K562 (cell line): ENCODE data around the gene FBXL2. TPM values are rescaled to one million over a fixed set of nuclear protein-coding genes. Genes with fewer than 3 reads are reported as not detected.

Source experiments
- ATAC-seq: fragments of 200-7000 bp; cut with Tn5 transposase; 3 replicates; pipeline ENCODE4 v1.9.1; 2020; ENCODE audit warnings: moderate library complexity
- BruUV-seq: library from RNA; stranded (reverse); fragments of 400-500 nt; replicated peaks from 2 replicates; lab custom pipeline; 2021; lab: Mats Ljungman, UMichigan
- CTCF ChIA-PET: fragments of 300-600 bp; formaldehyde crosslinking; extraction: SDS; loops from one replicate; lab custom pipeline; 2021; ENCODE audit warnings: low intra/inter-chr PET ratio; lab: Yijun Ruan, JAX
- POLR2A ChIA-PET: fragments of 300-600, 350-650 bp; sonication (Branson Sonifier 250); formaldehyde crosslinking; extraction: SDS; loops from one replicate; lab custom pipeline; 2021; ENCODE audit warnings: antibody characterized with exemption, inconsistent platforms; lab: Yijun Ruan, JAX
- DNase-seq, 4 experiments: peaks; one replicate each; pipeline versions ENCODE4 v3.0.0 to v3.0.0-alpha.2; 2011 to 2018; ENCODE audit warnings: low spot score in 3 of 4, mixed read lengths in 3 of 4; ENCODE audit errors: extremely low read depth in 1 of 4
- FAIRE-seq: peaks from 2 replicates; lab custom pipeline; 2011; peaks lifted over from hg19 to GRCh38; lab: Jason Lieb, UNC
- H2AFZ ChIP-seq: 2 replicates; pipeline ENCODE4 v1.6.0; 2011; ENCODE audit warnings: low read depth, low read length, control low read depth, inconsistent platforms
- H3K27ac ChIP-seq: fragments of 200-600 bp; 3 replicates; pipeline ENCODE4 v1.8.0; 2011; ENCODE audit warnings: low read depth, mild to moderate bottlenecking, control low read depth, inconsistent platforms, low read length, moderate library complexity, mixed read lengths; ENCODE audit errors: extremely low read depth
- H3K27me3 ChIP-seq, 2 experiments: fragments of 300-600 bp in 1 of 2; 2 replicates in 1 of 2; 3 replicates in 1 of 2; pipeline versions ENCODE4 v1.6.0 to v1.8.0; 2011; ENCODE audit warnings: inconsistent platforms in 2 of 2, low read length in 2 of 2, mild to moderate bottlenecking in 1 of 2, mixed read lengths in 1 of 2, moderate library complexity in 1 of 2; ENCODE audit not compliant: control insufficient read depth in 2 of 2, insufficient read depth in 2 of 2
- H3K36me3 ChIP-seq: fragments of 300-600 bp; 3 replicates; pipeline ENCODE4 v1.8.0; 2011; ENCODE audit warnings: mild to moderate bottlenecking, low read length, inconsistent platforms; ENCODE audit not compliant: control insufficient read depth, insufficient read depth
- H3K4me1 ChIP-seq, 2 experiments: fragments of 200-600 bp in 1 of 2; replicated peaks in 1 of 2; 2 replicates in 1 of 2; 3 replicates in 1 of 2; pipeline versions ENCODE4 v1.5.1 to v1.8.0; 2011; ENCODE audit warnings: inconsistent platforms in 2 of 2, low read length in 2 of 2, mild to moderate bottlenecking in 1 of 2, mixed read lengths in 1 of 2, moderate library complexity in 1 of 2; ENCODE audit not compliant: control insufficient read depth in 2 of 2, insufficient read depth in 2 of 2
- H3K4me2 ChIP-seq: 2 replicates; pipeline ENCODE4 v1.6.1; 2011; ENCODE audit warnings: low read length, control low read depth, inconsistent platforms, mixed read lengths; ENCODE audit not compliant: insufficient read depth
- H3K4me3 ChIP-seq: fragments of 200-600 bp; sonication (generic), shearing (Covaris generic); 2 replicates; pipeline ENCODE4 v1.5.1; 2016; ENCODE audit warnings: control low read depth, inconsistent platforms
- H3K79me2 ChIP-seq: fragments of 200-600 bp; 3 replicates; pipeline ENCODE4 v1.8.0; 2011; ENCODE audit warnings: low read length, inconsistent platforms; ENCODE audit not compliant: control insufficient read depth, insufficient read depth
- H3K9ac ChIP-seq, 2 experiments: 2 replicates each; pipeline versions ENCODE4 v1.6.0 to v1.6.1; 2011; ENCODE audit warnings: low read depth in 2 of 2, low read length in 2 of 2, control low read depth in 1 of 2, inconsistent platforms in 1 of 2, mild to moderate bottlenecking in 1 of 2, mixed read lengths in 1 of 2; ENCODE audit not compliant: insufficient read depth in 1 of 2
- H3K9me1 ChIP-seq: one replicate; pipeline ENCODE4 v1.6.0; 2011; ENCODE audit warnings: inconsistent platforms, mild to moderate bottlenecking, low read length, moderate library complexity; ENCODE audit not compliant: control insufficient read depth, insufficient read depth
- H3K9me3 ChIP-seq: replicated peaks from 2 replicates; pipeline ENCODE4 v1.5.1; 2011; ENCODE audit warnings: low read depth, low read length, inconsistent platforms; ENCODE audit not compliant: control insufficient read depth, insufficient read depth
- H4K20me1 ChIP-seq: replicated peaks from 2 replicates; pipeline ENCODE4 v1.6.1; 2011; ENCODE audit warnings: low read length, inconsistent platforms, mixed read lengths; ENCODE audit not compliant: control insufficient read depth, insufficient read depth
- C11orf30 ChIP-seq: fragments of 450-650 bp; IDR thresholded peaks from 2 replicates; pipeline ENCODE4 v1.6.1; 2016; ENCODE audit warnings: low read depth, mild to moderate bottlenecking
- MAFF ChIP-seq: IDR thresholded peaks from 2 replicates; pipeline ENCODE4 v1.6.1; 2012; ENCODE audit warnings: low read length, improper control_type of control experiment
- MAFG ChIP-seq: fragments of 450-650 bp; conservative IDR thresholded peaks from 2 replicates; pipeline ENCODE4 v1.6.1; 2016; ENCODE audit warnings: missing genetic modification characterization, missing compliant biosample characterization
- MAFK ChIP-seq: IDR thresholded peaks from 2 replicates; pipeline ENCODE4 v1.6.1; 2011; ENCODE audit warnings: low read length, improper control_type of control experiment
- NFIC ChIP-seq: fragments of 450-650 bp; IDR thresholded peaks from 2 replicates; pipeline ENCODE4 v1.6.1; 2017; ENCODE audit warnings: mild to moderate bottlenecking, inconsistent platforms
- PRPF4 ChIP-seq: fragments of 200-400 bp; formaldehyde crosslinking; IDR thresholded peaks from one replicate; pipeline ENCODE4 v1.6.1; 2017; ENCODE audit warnings: low read length, low read depth, mild to moderate bottlenecking; ENCODE audit not compliant: insufficient read depth, poor library complexity, severe bottlenecking
- SPI1 ChIP-seq: IDR thresholded peaks from 2 replicates; pipeline ENCODE4 v1.6.1; 2011; ENCODE audit warnings: low read depth, low read length, control low read depth, borderline replicate concordance
- ZNF316 ChIP-seq: fragments of 450-650 bp; IDR thresholded peaks from 2 replicates; pipeline ENCODE4 v1.6.1; 2016
- ZNF551 ChIP-seq: fragments of 250-450 bp; sonication (Bioruptor Pico); IDR thresholded peaks from 2 replicates; pipeline ENCODE4 v1.5.0; 2021; ENCODE audit warnings: mild to moderate bottlenecking, moderate library complexity
- WGBS: fragments of 100-300 bp; shearing (Covaris generic); methylation state at CpG from one replicate; pipeline ENCODE4 v1.1.6; 2016; ENCODE audit warnings: low coverage, mixed read lengths; ENCODE audit not compliant: insufficient coverage; ENCODE audit errors: missing lambda C conversion rate; 5-methylcytosine and 5-hydroxymethylcytosine counted together
- in situ Hi-C: fragments of 300-500 bp; cut with MboI; formaldehyde crosslinking; loops from 4 replicates; pipeline ENCODE4 v1.15.0; 2018; ENCODE audit warnings: inconsistent platforms, mixed read lengths
- intact Hi-C: fragments of 100-400 bp; cut with micrococcal nuclease; formaldehyde crosslinking; loops from 2 replicates; pipeline ENCODE4 v1.14.2; 2022
- polyA plus RNA-seq, 8 experiments: library from polyadenylated mRNA; depleted of rRNA in 4 of 8; stranded (reverse) in 5 of 8; unstranded in 3 of 8; fragments of >200 nt; fragmentation: Nextera tagmentation in 2 of 8; fragmentation: Illumina TruSeq in 1 of 8; extraction: Ambion mirVana in 2 of 8; extraction: Trizol in 1 of 8; gene quantifications; 2 replicates each; pipeline versions ENCODE4 v1.2.1 to v1.2.3, GENCODE V29; 2011 to 2014; ENCODE audit warnings: inconsistent platforms in 1 of 8, missing spikeins in 1 of 8
- total RNA-seq, 7 experiments: library from RNA; depleted of rRNA in 6 of 7; stranded (reverse); fragments of >200 nt in 6 of 7; fragmentation: Illumina TruSeq in 2 of 7; extraction: Trizol in 2 of 7; gene quantifications; 2 replicates each; pipeline versions ENCODE4 v1.2.1 to v1.2.3, GENCODE V29; 2011 to 2021; ENCODE audit warnings: low replicate concordance in 1 of 7

FBXL2 gene
- total and polyA plus RNA-seq, 9 of the 15 experiments (the other 6 are each of a cell fraction or from before 2014, with no cell fraction given) = 1.3 to 6.9 (median 1.9) TPM

- WGBS = 0% methylated on average over 1 of the region's 1 CpG
- H3K9me3 ChIP-seq = no peaks in the 10 kb centered on the region; the same call in 1 of the 2 replicates
- FAIRE-seq (no peak), DNase-seq (no peak), ATAC-seq (no peak)
- no peak overlapping the region for H2AFZ ChIP-seq
- TF ChIP-seq C11orf30 = peak; percentile 60; the same call in 1 of the 2 replicates
- TF ChIP-seq NFIC = peak; percentile 8; the same call in 1 of the 2 replicates
- peak; percentile 66; the same call in 1 of the 2 replicates for TF ChIP-seq SPI1
- no peak for TF ChIP-seq ZNF551
- TF ChIP-seq PRPF4 = no peak
- peak; percentile 66 for TF ChIP-seq MAFF
- TF ChIP-seq ZNF316 = peak; percentile 81
- TF ChIP-seq MAFK = peak; percentile 68
- TF ChIP-seq MAFG (tag) = peak; percentile 44; the same call in 1 of the 2 replicates
- BruUV-seq = no TSS peak
- H3K27me3 ChIP-seq = no peaks in the 10 kb centered on the region; a peak in 1 of 5 replicates
- H3K4me3 ChIP-seq = no peak overlapping the region
- H4K20me1 ChIP-seq = no peaks in the 10 kb centered on the region
- CTCF ChIA-PET = no interaction called here
- H3K79me2 ChIP-seq = no peaks in the 10 kb centered on the region
- intact Hi-C loops (no loop called here), in situ Hi-C loops (no loop called here)
- H3K27ac ChIP-seq = no peak overlapping the region
- H3K9me1 ChIP-seq = no peaks in the 10 kb centered on the region
- POLR2A ChIA-PET = interaction anchor here (0.7 kb wide), 1 partner anchor 15 kb away, joined by 3 read pairs; no protein-coding TSS in a partner anchor
- no peaks in the 10 kb centered on the region for H3K4me1 ChIP-seq
- H3K4me2 ChIP-seq = no peak overlapping the region
- H3K9ac ChIP-seq = no peak overlapping the region
- H3K36me3 ChIP-seq = no peaks in the 10 kb centered on the region
These were observed 10.5 kb downstream of the FBXL2 start for GRCh38 chr3:33287672-33288282.
